ENCODE measurements around the gene HSFX3.
"Not testable (repeated sequence)": the region's sequence is repeated elsewhere in the genome, so short reads cannot be mapped to it uniquely, and the experiment has no call there.

Gene HSFX3, protein sequence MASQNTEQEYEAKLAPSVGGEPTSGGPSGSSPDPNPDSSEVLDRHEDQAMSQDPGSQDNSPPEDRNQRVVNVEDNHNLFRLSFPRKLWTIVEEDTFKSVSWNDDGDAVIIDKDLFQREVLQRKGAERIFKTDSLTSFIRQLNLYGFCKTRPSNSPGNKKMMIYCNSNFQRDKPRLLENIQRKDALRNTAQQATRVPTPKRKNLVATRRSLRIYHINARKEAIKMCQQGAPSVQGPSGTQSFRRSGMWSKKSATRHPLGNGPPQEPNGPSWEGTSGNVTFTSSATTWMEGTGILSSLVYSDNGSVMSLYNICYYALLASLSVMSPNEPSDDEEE

DNA sequence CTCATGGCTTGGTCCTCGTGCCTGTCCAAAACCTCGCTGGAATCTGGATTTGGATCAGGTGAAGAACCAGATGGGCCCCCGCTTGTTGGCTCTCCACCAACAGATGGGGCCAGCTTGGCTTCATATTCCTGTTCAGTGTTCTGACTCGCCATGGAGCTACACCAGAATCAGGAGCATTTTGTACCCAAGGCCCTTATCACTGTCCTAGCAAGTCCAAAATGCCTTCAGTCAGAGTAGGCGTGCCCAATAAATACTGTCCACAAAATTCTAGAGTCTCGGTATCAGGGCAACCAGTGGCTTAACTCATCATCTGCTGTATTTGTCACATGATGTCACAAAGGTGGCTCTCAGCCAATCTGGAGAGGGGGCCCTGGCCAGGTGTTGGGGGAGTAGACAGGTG, at the start of gene HSFX3:
Gene HSFX3 (minus strand): TSS at position 224 of the 400 bp plus-strand sequence. CDS start 72 bp downstream, at position 152.
- not testable (repeated sequence) for H3K4me3 ChIP-seq; H3K9me3 ChIP-seq (ENCODE audit: low read depth, low read length); H3K9ac ChIP-seq (ENCODE audit: insufficient read length); H3K36me3 ChIP-seq (ENCODE audit: insufficient read depth, low read length); DNase-seq (ENCODE audit: low read depth, low spot score); H3K27ac ChIP-seq

DNA sequence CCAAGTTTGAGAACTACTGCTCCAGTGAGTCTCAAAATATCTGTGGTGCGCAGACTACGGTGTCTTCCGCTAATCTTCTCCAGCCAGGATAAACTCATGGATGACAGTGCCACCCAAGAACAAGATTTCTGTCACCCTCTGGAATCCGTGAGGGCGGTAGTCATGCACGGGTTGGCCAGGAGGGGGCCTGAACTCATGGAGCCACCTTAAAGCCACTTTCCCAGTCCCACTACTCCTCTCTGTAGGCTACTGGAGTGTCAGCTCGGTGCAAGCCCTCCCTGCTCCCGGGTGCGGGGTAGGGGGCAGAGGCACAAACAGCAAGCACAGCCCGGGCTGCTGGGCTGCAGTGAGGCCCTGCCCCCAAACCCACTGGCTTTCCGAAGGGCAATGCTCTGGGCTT, 48.9 kb upstream of the HSFX3 start:
- H3K4me3 ChIP-seq; H3K27ac ChIP-seq; H3K9me3 ChIP-seq (ENCODE audit: low read depth, low read length); H3K9ac ChIP-seq (ENCODE audit: insufficient read length); DNase-seq (ENCODE audit: low read depth, low spot score); H3K36me3 ChIP-seq (ENCODE audit: insufficient read depth, low read length): not testable (repeated sequence)

DNA sequence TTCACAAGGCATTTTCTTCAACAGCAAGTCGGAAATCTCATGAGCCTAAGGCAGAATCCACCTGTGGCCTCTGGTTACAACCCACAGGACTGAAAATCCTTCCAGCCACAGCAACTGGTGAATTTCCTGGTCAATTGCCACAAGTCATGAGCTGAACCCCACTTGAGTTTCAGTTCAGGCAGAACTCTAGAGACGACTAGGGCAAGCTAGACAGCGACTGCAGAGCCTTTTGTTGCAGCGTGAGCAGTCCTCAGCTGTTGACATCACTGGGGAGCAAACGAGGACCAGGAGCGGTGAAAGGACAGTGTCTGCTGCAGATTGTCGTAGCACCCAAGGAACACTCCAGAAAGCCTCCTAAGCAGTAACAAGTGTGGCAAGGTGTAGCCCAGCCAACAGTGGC, 46.2 kb upstream of the HSFX3 start:
- DNase-seq (ENCODE audit: low read depth, low spot score); H3K36me3 ChIP-seq (ENCODE audit: insufficient read depth, low read length); H3K9ac ChIP-seq (ENCODE audit: insufficient read length); H3K27ac ChIP-seq; H3K9me3 ChIP-seq (ENCODE audit: low read depth, low read length); H3K4me3 ChIP-seq: not testable (repeated sequence)

DNA sequence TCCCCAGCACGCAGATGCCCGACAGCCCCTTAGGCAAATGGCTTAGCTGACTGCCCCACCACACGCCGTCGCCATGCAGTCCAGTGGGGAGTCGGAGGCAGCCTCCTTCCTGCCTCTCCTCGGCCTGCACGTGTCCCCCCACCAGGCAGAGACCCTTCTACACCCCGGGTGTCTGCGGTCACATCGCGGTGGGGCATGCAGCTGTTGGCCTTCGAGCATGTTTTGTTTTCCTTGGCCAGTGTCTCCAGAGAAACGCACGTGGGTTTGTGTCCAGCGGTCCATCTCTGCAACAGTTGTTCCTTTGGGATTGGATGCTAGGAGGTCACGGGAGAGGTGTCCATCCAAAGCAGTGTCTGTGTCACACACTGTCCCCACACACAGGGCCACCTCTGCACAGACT, 45.5 kb upstream of the HSFX3 start, which contains the start of gene HSFX2:
Gene HSFX2 (minus strand): TSS at position 101 of the 400 bp plus-strand sequence. CDS start 614 bp downstream, outside the sequence.
- H3K9me3 ChIP-seq (ENCODE audit: low read depth, low read length); H3K27ac ChIP-seq; DNase-seq (ENCODE audit: low read depth, low spot score); H3K4me3 ChIP-seq; H3K9ac ChIP-seq (ENCODE audit: insufficient read length); H3K36me3 ChIP-seq (ENCODE audit: insufficient read depth, low read length): not testable (repeated sequence)

DNA sequence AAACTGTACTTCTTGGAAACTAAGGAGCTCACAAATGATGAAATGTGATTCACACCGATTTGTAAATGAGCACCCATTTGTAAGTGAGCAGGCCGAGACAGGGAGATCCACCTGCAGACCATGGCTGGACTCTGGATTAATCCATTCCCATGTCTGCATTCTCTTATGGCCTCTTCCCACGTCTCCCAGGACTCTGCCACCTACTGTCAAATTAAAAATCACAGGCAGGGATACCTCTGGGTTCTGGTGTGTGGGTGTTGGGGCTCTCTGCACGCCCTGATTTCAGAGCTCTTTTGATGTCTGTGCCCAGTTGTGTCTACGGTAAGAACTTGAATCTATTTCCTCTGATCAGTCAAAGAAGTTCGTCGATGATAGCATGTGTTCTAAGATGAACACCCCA, 41.3 kb upstream of the HSFX3 start:
- H3K4me3 ChIP-seq; H3K9me3 ChIP-seq (ENCODE audit: low read depth, low read length); DNase-seq (ENCODE audit: low read depth, low spot score); H3K27ac ChIP-seq; H3K36me3 ChIP-seq (ENCODE audit: insufficient read depth, low read length); H3K9ac ChIP-seq (ENCODE audit: insufficient read length): not testable (repeated sequence)

DNA sequence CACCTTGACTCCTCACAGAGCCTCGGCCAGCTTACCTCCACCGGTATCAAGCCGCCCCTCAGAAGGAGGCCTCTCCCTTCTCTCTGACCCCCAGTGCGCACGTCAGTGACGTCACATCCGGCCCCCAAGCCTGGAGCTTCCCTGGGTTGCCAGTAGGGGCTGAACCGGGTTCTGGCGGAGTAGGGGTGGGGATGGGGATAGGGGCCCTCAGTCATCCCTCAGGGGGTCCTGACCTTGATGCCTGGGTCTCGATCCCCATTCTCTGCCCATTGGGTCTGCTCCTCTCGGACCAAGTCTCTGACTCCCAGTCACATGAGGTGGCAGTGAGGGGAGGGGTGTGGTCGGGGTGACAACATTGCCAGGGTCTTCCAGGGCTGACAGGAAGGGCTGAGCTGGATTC, 37.6 kb upstream of the HSFX3 start, which contains the start of gene MAGEA9B:
Gene MAGEA9B (minus strand): TSS at position 101 of the 400 bp plus-strand sequence. CDS start 4,280 bp downstream, outside the sequence.
- not testable (repeated sequence) for H3K9ac ChIP-seq (ENCODE audit: insufficient read length); H3K4me3 ChIP-seq; H3K27ac ChIP-seq; H3K36me3 ChIP-seq (ENCODE audit: insufficient read depth, low read length); DNase-seq (ENCODE audit: low read depth, low spot score); H3K9me3 ChIP-seq (ENCODE audit: low read depth, low read length)

DNA sequence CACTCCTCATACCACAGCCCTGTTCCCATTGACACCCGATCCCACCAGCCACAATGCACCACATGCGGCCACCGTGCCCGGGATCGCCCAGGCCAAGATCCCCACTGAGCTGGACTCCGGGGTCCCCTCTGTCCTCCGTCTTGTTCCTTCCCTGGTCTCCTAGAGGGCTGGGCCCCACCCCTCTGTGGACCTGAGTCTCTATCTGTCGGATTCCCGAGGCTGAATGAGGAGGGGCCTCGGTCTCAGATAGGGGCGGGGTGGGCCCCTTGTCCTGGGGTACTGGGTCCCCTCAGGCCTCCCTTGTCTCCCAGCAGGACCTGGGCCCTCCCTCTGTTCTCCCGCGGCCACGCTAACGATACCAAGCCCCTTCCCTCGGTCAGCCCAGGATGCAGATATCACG, 35.9 kb upstream of the HSFX3 start:
- not testable (repeated sequence) for H3K9me3 ChIP-seq (ENCODE audit: low read depth, low read length); H3K4me3 ChIP-seq; H3K27ac ChIP-seq; H3K9ac ChIP-seq (ENCODE audit: insufficient read length); H3K36me3 ChIP-seq (ENCODE audit: insufficient read depth, low read length); DNase-seq (ENCODE audit: low read depth, low spot score)

DNA sequence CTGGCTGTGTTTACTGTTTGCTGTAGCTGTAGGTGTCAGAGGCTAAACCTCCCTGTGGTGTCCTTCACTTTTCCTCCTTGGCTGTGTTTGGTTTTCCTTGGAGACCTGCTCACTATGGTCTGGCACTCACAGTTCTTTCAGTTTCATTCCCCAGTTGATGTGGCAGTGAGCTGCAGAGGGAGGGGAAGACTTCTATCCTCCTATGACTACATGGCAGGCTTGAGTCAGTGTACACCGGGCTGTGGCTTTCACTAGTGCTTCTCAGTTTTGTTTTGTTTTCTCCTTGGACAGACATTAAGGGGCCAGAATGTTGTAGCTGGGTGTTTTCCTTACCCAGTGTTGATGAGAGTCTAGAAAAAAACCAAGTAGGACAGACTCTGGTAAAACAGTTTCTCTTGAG, 23.7 kb upstream of the HSFX3 start:
- not testable (repeated sequence) for H3K9me3 ChIP-seq (ENCODE audit: low read depth, low read length); H3K27ac ChIP-seq; H3K4me3 ChIP-seq; H3K36me3 ChIP-seq (ENCODE audit: insufficient read depth, low read length); DNase-seq (ENCODE audit: low read depth, low spot score); H3K9ac ChIP-seq (ENCODE audit: insufficient read length)

DNA sequence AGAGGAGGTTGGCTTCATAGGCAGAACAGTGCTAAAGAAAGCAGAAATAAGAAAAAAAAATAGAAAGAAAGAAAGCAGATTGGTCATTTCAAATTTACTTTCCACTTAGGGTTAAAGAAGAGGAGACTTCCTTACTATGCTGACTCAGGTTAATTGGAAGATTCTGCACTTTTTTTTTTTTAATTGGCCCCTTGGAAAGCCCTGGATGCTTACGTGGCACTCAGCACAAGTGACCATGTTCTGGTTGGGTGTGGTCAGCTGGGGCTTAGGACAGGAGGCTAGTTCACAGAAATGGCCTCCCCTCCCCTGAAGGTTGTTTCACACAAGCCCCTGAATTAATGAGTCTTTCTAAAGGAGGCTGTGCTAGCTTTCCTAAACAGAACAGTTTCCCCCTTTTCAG, 23.0 kb upstream of the HSFX3 start:
- TF ChIP-seq POLR2AphosphoS5 (IDR thresholded peaks at IDR 0.05; ENCODE audit: borderline replicate concordance, low read depth, low read length) (no peak), EZH2 (IDR thresholded peaks at IDR 0.05) (no peak), FOXP2 (optimal IDR thresholded peaks at IDR 0.05; ENCODE audit: control extremely low read depth, extremely low read length, insufficient read depth) (no peak)
- no peaks in the 10 kb centered on the region for H3K9me3 ChIP-seq (ENCODE audit: low read depth, low read length)

DNA sequence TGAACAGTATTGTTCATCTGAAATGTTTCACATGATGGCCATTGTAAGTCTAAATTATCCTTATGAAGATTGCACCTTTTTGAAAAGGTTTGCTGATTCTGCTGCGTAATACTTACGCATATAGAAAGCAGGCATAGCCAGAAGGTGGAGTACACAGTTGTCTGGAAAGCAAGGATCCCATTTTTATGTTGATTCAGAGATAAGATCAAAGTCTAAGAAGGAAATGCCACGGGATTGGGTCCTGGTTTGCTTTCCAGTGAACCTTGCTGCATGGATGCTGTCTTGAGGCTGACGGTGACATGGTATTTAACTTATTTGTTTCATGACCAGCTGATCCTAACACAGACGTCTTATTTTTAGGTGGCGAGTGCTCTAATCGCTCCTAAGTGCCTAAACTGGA, 22.0 kb upstream of the HSFX3 start:
- no peak overlapping the region for H3K27ac ChIP-seq
- no peaks in the 10 kb centered on the region for H3K9me3 ChIP-seq (ENCODE audit: low read depth, low read length)
- no peak overlapping the region for H3K9ac ChIP-seq (ENCODE audit: insufficient read length)
- no peak overlapping the region for H3K4me3 ChIP-seq
- no peak for TF ChIP-seq POLR2AphosphoS5 (IDR thresholded peaks at IDR 0.05; ENCODE audit: borderline replicate concordance, low read depth, low read length)
- TF ChIP-seq EZH2 (IDR thresholded peaks at IDR 0.05): no peak
- TF ChIP-seq FOXP2 (optimal IDR thresholded peaks at IDR 0.05; ENCODE audit: control extremely low read depth, extremely low read length, insufficient read depth): no peak
- no peaks in the 10 kb centered on the region for H3K36me3 ChIP-seq (ENCODE audit: insufficient read depth, low read length)
- no peak for DNase-seq (ENCODE audit: low read depth, low spot score)

More for the DNA sequence above, 23.0 kb upstream of the HSFX3 start:
- H3K4me3 ChIP-seq: no peak overlapping the region
- no peaks in the 10 kb centered on the region for H3K36me3 ChIP-seq (ENCODE audit: insufficient read depth, low read length)
- H3K9ac ChIP-seq (ENCODE audit: insufficient read length): no peak overlapping the region
- H3K27ac ChIP-seq: no peak overlapping the region
- no peak for DNase-seq (ENCODE audit: low read depth, low spot score)

Data from SK-N-MC (cell line).